GM21825 (cell line): ENCODE data around the gene ZNF383.
"Not testable (repeated sequence)": the region's sequence is repeated elsewhere in the genome, so short reads cannot be mapped to it uniquely, and the experiment has no call there.

Experiments
- ATAC-seq: cut with Tn5 transposase; IDR thresholded peaks from one replicate; pipeline ENCODE4 v1.9.1; 2021; ENCODE audit warnings: mild to moderate bottlenecking, moderate library complexity; ENCODE audit not compliant: unreplicated experiment

The ZNF383 gene

DNA sequence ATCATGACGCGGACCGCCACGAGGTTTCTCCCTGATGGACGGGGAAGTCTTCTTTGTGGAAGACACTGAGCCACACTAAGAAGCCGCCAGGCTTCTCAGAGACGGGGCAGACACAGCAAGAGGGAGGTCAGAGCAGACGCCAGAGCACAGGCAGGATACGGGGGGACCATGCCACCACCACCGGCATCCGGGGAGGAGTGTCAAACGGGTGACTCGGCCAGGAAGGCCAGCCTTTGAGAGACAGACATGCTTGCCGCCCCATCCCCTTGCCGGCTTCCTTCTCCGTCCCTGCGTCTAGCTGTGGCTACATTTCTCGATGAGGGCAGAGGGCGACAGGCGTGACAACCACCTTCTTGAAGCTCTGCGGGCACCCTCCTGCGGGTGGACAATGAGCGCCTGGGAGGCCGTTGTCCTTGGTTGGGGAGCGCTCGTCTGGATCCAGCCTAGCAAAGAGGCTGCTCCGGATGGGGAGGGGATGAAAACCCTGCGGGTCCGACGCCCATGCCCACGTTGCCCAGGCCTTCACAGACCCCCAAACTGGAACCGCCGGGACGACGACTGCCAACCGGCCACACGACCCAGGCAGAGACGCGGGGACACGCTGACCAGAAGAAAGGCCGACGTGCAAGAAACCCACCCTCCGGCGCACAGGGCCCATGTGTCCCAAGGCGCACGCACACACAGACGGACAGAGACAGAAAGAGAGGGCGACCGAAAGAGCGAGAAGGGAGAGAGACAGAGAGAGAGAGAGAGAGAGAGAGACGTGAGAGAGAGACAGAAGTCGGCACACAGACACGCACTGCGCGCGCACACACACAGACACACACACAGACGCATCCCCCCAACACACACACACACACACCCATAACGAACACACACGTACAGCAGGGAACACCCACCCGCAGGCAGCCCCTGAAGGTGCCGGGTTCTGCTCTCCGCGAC, 75.3 kb downstream of the ZNF383 start:
- ATAC-seq, result not testable (repeated sequence)

DNA sequence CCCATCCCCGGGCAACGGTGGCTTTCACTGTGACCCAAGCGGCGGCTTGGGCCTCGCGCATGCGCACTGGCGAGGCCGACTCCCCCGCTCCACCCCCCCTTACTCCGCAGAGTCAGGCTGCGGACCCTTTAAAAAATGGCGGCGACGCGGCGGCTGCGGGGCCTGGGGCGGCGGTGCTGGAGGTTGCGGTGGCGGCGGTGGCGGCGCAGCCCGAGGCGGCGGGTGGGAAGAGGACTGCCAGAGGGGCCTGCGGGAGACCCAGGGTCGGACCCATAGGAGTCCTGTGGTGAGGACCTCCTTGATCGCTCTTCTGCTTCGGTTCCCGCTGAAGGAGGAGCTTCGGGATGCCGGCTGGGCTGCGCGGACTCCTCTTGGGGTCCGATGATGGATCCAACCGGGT, 76.2 kb downstream of the ZNF383 start:
- ATAC-seq, result not testable (repeated sequence)
